ENCODE measurements around the gene IDH2. TPM values are rescaled to one million over a fixed set of nuclear protein-coding genes. Genes with fewer than 3 reads are reported as not detected.

The IDH2 gene
- total and polyA plus RNA-seq, 10 of the 15 experiments (the other 5 are each of a cell fraction or from before 2014, with no cell fraction given), result 2.3 to 358 (median 242) TPM

GRCh38 chr15:90046289-90046688, 56.0 kb downstream of the IDH2 start:
- RAD21 ChIA-PET (ENCODE audit: unreplicated experiment), result interaction anchor here (0.8 to 1.1 kb wide), 2 partner anchors 12 to 13 kb away, joined by 3 to 4 read pairs; no protein-coding TSS in a partner anchor
- FAIRE-seq, result no peak
- no peak for TF ChIP-seq TCF7 (IDR thresholded peaks at IDR 0.05; ENCODE audit: borderline replicate concordance)
- TF ChIP-seq ZNF207 (IDR thresholded peaks at IDR 0.05; ENCODE audit: borderline replicate concordance), result no peak
- no peak for TF ChIP-seq CHD1 (IDR thresholded peaks at IDR 0.05; ENCODE audit: low read depth, low read length)
- TF ChIP-seq HCFC1 (IDR thresholded peaks at IDR 0.05; ENCODE audit: low read length), result no peak
- no peak for TF ChIP-seq POLR2AphosphoS2 (IDR thresholded peaks at IDR 0.05; ENCODE audit: low read depth, low read length)
- TF ChIP-seq CHD2 (IDR thresholded peaks at IDR 0.05; ENCODE audit: borderline replicate concordance, low read depth, low read length), result no peak
- no peak for TF ChIP-seq IRF4 (IDR thresholded peaks at IDR 0.05; ENCODE audit: low read depth, low read length)
- TF ChIP-seq YBX1 (IDR thresholded peaks at IDR 0.05), result no peak
- TF ChIP-seq CEBPB (IDR thresholded peaks at IDR 0.05; ENCODE audit: borderline replicate concordance in 1 of 2, low read depth in 2 of 2, low read length in 2 of 2), result no peak
- TF ChIP-seq, protein P1, sequence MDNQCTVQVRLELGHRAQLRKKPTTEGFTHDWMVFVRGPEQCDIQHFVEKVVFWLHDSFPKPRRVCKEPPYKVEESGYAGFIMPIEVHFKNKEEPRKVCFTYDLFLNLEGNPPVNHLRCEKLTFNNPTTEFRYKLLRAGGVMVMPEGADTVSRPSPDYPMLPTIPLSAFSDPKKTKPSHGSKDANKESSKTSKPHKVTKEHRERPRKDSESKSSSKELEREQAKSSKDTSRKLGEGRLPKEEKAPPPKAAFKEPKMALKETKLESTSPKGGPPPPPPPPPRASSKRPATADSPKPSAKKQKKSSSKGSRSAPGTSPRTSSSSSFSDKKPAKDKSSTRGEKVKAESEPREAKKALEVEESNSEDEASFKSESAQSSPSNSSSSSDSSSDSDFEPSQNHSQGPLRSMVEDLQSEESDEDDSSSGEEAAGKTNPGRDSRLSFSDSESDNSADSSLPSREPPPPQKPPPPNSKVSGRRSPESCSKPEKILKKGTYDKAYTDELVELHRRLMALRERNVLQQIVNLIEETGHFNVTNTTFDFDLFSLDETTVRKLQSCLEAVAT (IDR thresholded peaks at IDR 0.05), result no peak
- no peak for TF ChIP-seq SREBF2 (IDR thresholded peaks at IDR 0.05; ENCODE audit: low read length)
- no peak for TF ChIP-seq ZBTB40 (IDR thresholded peaks at IDR 0.05; ENCODE audit: borderline replicate concordance)
- TF ChIP-seq, protein P2, sequence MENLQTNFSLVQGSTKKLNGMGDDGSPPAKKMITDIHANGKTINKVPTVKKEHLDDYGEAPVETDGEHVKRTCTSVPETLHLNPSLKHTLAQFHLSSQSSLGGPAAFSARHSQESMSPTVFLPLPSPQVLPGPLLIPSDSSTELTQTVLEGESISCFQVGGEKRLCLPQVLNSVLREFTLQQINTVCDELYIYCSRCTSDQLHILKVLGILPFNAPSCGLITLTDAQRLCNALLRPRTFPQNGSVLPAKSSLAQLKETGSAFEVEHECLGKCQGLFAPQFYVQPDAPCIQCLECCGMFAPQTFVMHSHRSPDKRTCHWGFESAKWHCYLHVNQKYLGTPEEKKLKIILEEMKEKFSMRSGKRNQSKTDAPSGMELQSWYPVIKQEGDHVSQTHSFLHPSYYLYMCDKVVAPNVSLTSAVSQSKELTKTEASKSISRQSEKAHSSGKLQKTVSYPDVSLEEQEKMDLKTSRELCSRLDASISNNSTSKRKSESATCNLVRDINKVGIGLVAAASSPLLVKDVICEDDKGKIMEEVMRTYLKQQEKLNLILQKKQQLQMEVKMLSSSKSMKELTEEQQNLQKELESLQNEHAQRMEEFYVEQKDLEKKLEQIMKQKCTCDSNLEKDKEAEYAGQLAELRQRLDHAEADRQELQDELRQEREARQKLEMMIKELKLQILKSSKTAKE (IDR thresholded peaks at IDR 0.05; ENCODE audit: low read depth, poor library complexity, severe bottlenecking), result no peak
- no peak for TF ChIP-seq MEF2B (IDR thresholded peaks at IDR 0.05; ENCODE audit: partially characterized antibody, poor library complexity, severe bottlenecking)
- TF ChIP-seq RAD21 (IDR thresholded peaks at IDR 0.05; ENCODE audit: insufficient read depth, low read depth, low read length), result no peak
- Histone ChIP-seq H3K4me3 (no peak overlapping the region), H3K27ac (ENCODE audit: control insufficient read depth, insufficient read depth) (peak overlapping the region; percentile 75), H4K20me1 (ENCODE audit: control insufficient read depth, insufficient read depth) (no peaks in the 10 kb centered on the region), H3K4me1 (ENCODE audit: control insufficient read depth, insufficient read depth, low read length) (peaks cover 17% of the 10 kb centered on the region), H3K9ac (ENCODE audit: control insufficient read depth, insufficient read depth, low read length) (no peak overlapping the region; the same call in 1 of the 2 replicates), H3K79me2 (ENCODE audit: control insufficient read depth, insufficient read depth, low read length) (peaks cover 29% of the 10 kb centered on the region), H3K9me3 (replicated peaks; ENCODE audit: control insufficient read depth, insufficient read depth, low read length) (no peaks in the 10 kb centered on the region), H3K4me2 (ENCODE audit: control insufficient read depth, insufficient read depth) (peak overlapping the region; percentile 76), H3K27me3 (replicated peaks in 1 of 2; ENCODE audit: control insufficient read depth in 2 of 2, insufficient read depth in 2 of 2, low read length in 1 of 2) (no peaks in the 10 kb centered on the region), H3K36me3 (ENCODE audit: control insufficient read depth in 2 of 2, insufficient read depth in 2 of 2, low read length in 1 of 2) (peaks cover 3 to 4% of the 10 kb centered on the region in 2 experiments; a peak in 3 of 4 replicates), H2AFZ (ENCODE audit: control insufficient read depth, low read depth, low read length) (peak overlapping the region; percentile 56; the same call in 1 of the 2 replicates)
- SMC1A ChIA-PET (ENCODE audit: uncharacterized antibody, unreplicated experiment), result interaction anchor here (1.6 to 2.8 kb wide), 4 partner anchors 10 to 42 kb away, joined by 5 to 12 read pairs (median 6); no protein-coding TSS in a partner anchor
- no peak for DNase-seq (ENCODE audit: low read depth, low spot score)
- POLR2A ChIA-PET, result interaction anchor here (1.3 kb wide), 1 partner anchor 10 kb away, joined by 7 read pairs; no protein-coding TSS in a partner anchor
- in situ Hi-C loops (cut with MboI), result no loop called here
- 93% methylated on average over 7 of the region's 7 CpGs for WGBS (ENCODE audit: insufficient coverage, insufficient replicate concordance, low lambda C conversion rate, missing lambda C conversion rate)
- ATAC-seq, result peak; percentile 11
- CTCF ChIA-PET, result interaction anchor here (1.1 kb wide), 1 partner anchor 10 kb away, joined by 5 read pairs; no protein-coding TSS in a partner anchor
- no TSS peak for BruUV-seq (replicated peaks)
- intact Hi-C loops (cut with micrococcal nuclease; ENCODE audit: unreplicated experiment), result no loop called here

Measured in GM12878 (cell line).